Measurements from ENCODE around the gene SMYD5. TPM values are rescaled to one million over a fixed set of nuclear protein-coding genes. Genes with fewer than 3 reads are reported as not detected.
A peak's percentile ranks its signal among the peaks of the same experiment; 100 is the strongest.

Gene SMYD5
- polyA plus RNA-seq, 1 of the 3 experiments (the other 2 are of a cell fraction), result 21.4 TPM

DNA sequence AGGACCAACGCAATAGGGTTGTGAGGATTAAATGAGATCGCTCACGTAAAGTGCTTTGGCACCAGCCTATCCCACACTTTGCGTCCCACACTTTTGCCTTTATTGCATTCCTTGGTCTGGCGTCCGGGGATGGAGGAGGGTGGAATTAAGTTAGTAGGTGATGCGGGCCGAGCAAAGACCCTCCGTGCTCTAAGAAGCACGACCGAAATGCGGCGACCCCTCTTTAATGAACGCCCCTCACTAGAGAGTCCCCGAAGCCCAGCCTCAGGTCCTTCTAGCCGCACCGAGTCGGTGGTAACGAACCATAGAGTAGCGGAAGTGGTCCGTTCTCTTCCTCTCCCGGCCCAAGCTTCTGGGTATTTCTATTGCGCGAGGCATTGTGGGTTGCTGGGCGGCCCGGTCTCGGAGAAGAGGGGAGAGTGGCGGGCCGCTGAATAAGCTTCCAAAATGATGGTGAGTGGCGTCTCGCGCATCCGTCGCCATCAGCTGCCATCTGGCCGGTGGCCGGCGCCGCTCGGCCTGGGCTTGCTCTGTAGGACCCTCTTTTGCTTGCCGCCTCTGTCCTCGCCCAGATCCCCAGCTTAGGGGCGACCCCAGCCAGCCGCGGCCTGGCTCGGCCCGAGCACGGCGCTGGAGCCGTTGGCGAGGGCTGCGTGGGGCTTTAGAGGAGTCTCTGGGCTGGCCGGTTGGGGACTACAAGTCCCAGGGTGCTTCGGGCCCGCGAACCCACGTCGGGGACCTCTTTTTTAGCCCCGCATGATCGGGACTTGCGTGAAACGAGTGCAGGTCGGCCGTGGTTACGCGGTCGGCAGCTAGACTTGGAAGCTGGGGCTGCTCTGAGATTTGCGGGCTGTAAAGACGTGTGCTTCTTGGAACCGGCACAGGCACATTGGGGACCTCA is 20.1 kb downstream of the SMYD5 start, which contains the start of gene CCT7 (continued):
- TF ChIP-seq, protein P1, sequence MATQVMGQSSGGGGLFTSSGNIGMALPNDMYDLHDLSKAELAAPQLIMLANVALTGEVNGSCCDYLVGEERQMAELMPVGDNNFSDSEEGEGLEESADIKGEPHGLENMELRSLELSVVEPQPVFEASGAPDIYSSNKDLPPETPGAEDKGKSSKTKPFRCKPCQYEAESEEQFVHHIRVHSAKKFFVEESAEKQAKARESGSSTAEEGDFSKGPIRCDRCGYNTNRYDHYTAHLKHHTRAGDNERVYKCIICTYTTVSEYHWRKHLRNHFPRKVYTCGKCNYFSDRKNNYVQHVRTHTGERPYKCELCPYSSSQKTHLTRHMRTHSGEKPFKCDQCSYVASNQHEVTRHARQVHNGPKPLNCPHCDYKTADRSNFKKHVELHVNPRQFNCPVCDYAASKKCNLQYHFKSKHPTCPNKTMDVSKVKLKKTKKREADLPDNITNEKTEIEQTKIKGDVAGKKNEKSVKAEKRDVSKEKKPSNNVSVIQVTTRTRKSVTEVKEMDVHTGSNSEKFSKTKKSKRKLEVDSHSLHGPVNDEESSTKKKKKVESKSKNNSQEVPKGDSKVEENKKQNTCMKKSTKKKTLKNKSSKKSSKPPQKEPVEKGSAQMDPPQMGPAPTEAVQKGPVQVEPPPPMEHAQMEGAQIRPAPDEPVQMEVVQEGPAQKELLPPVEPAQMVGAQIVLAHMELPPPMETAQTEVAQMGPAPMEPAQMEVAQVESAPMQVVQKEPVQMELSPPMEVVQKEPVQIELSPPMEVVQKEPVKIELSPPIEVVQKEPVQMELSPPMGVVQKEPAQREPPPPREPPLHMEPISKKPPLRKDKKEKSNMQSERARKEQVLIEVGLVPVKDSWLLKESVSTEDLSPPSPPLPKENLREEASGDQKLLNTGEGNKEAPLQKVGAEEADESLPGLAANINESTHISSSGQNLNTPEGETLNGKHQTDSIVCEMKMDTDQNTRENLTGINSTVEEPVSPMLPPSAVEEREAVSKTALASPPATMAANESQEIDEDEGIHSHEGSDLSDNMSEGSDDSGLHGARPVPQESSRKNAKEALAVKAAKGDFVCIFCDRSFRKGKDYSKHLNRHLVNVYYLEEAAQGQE (IDR thresholded peaks at IDR 0.05; ENCODE audit: low read depth, low read length), result peak; percentile 72
- TF ChIP-seq, protein P2, sequence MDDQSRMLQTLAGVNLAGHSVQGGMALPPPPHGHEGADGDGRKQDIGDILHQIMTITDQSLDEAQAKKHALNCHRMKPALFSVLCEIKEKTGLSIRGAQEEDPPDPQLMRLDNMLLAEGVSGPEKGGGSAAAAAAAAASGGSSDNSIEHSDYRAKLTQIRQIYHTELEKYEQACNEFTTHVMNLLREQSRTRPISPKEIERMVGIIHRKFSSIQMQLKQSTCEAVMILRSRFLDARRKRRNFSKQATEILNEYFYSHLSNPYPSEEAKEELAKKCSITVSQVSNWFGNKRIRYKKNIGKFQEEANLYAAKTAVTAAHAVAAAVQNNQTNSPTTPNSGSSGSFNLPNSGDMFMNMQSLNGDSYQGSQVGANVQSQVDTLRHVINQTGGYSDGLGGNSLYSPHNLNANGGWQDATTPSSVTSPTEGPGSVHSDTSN (IDR thresholded peaks at IDR 0.05), result peak; percentile 19; the same call in 1 of the 2 replicates
- TF ChIP-seq TEAD4 (IDR thresholded peaks at IDR 0.05; ENCODE audit: borderline replicate concordance, insufficient read depth) (no peak), CHD2 (IDR thresholded peaks at IDR 0.05; ENCODE audit: low read length, partially characterized antibody) (peak; percentile 77)

DNA sequence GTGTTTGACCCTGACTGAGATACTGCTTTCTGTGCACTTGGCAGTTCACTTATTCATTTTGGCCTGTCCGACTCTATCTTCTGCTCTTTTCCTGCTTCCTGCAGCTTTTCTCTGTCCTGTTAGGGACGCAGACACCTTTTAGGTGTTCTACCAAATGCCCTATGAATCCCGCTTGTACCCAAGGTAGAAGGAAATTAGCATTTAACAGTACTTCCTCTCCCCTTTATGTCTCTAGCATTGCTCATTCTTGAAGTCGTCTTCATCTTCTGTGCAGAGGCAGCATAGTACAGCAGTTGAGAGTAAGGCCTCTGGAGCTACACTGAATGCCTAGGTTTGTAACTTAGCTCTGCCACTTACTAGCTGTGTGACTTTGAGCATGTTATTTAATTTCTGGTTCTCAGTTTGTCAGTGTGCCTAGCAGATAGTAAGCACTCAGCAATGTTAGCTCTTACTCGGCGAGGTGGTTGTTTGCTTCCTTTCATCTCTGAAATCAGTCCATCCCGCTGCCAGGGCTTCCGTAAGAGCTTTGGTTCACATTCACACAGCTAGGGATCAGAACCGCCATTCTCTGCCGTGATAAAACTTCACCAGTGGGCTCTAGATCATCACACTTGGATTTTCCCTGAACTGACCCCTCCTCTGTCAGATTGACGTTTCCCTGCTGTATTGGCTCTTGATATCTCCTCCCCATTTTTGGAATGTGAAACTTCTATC is 21.4 kb downstream of the SMYD5 start:
- peaks cover 0 to 23% of the 10 kb centered on the region in 2 experiments; a peak in 3 of 4 replicates for H3K4me1 ChIP-seq (ENCODE audit: control insufficient read depth in 1 of 2, insufficient read depth in 2 of 2, low read depth in 1 of 2, low read length in 1 of 2)
- peaks cover 52% of the 10 kb centered on the region for H4K20me1 ChIP-seq (ENCODE audit: insufficient read depth)
- peak overlapping the region; percentile 96 to 99 for H3K4me3 ChIP-seq (ENCODE audit: low read depth in 2 of 2, low read length in 1 of 2)
- POLR2A ChIA-PET, result interaction anchor here (1.0 to 2.7 kb wide), 2 partner anchors 9 to 21 kb away, joined by 4 to 8 read pairs; no protein-coding TSS in a partner anchor
- H3K27ac ChIP-seq (ENCODE audit: low read depth in 2 of 2, low read length in 1 of 2), result no peak overlapping the region; a peak in 1 of 4 replicates
- H3K9ac ChIP-seq, result peak overlapping the region; percentile 96
- peaks cover 64% of the 10 kb centered on the region for H3K79me2 ChIP-seq (ENCODE audit: insufficient read depth)
- DNase-seq, result no peak
- 65% methylated on average over 11 of the region's 11 CpGs for WGBS (ENCODE audit: low lambda C conversion rate)
- H3K27me3 ChIP-seq (ENCODE audit: insufficient read depth), result no peaks in the 10 kb centered on the region
- no peak for TF ChIP-seq SIN3A (IDR thresholded peaks at IDR 0.05; ENCODE audit: borderline replicate concordance, low read depth, low read length)
- peak overlapping the region; percentile 98 for H3K4me2 ChIP-seq
- H3K9me3 ChIP-seq, result no peaks in the 10 kb centered on the region
- peaks cover 9% of the 10 kb centered on the region for H3F3A ChIP-seq (replicated peaks; ENCODE audit: insufficient read depth)
- H2AFZ ChIP-seq (ENCODE audit: low read depth), result no peak overlapping the region
- CTCF ChIA-PET, result interaction anchor here (1.1 to 4.4 kb wide), 5 partner anchors 12 to 58 kb away, joined by 3 to 27 read pairs (median 8); partner anchors contain the start of gene EGR4
- H3K36me3 ChIP-seq (replicated peaks in 1 of 2; ENCODE audit: control insufficient read depth in 1 of 2, insufficient read depth in 2 of 2, low read length in 1 of 2), result peaks cover 14 to 30% of the 10 kb centered on the region in 2 experiments
- no peaks in the 10 kb centered on the region for H3K9me2 ChIP-seq

Measured in SK-N-SH (cell line).